ENCODE results near the gene FNDC1. TPM values are rescaled to one million over a fixed set of nuclear protein-coding genes. Genes with fewer than 3 reads are reported as not detected.
"Not testable (repeated sequence)": the region's sequence is repeated elsewhere in the genome, so short reads cannot be mapped to it uniquely, and the experiment has no call there.

FNDC1 gene
- total RNA-seq, 1 donor from 2014 or later: 102 TPM

DNA sequence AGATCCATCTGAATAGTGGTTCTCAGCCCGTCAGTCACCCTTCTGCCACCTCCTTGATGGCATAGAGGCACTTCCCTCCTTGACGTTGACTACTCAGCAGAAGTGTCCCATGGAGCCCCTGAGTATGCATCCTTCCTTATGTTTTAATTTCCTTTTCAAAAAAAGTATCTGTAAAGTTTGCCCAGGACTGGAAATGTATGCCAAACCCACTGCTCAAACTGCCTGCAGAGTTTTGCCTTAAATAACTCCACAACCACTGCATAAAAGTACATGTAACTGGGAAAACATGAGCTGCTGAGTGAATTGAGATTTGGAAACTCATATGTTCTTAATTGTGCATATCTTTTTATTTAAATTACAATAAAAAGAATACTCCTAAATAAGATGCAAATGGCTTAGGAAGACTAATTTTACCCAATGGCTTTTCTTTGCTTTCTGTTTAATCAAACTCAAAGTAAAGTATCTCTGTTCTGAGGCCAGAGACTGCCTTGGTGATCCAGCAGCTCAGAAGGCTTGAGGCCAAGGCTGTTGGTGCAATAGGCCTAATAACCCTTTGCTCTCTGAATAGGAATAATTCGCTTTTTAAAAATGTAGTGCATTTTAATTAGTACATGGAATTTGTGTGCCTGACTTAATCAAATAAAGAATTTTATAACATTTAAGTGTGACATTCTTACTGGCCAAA, 90.4 kb downstream of the FNDC1 start:
- DNase-seq: no peak

DNA sequence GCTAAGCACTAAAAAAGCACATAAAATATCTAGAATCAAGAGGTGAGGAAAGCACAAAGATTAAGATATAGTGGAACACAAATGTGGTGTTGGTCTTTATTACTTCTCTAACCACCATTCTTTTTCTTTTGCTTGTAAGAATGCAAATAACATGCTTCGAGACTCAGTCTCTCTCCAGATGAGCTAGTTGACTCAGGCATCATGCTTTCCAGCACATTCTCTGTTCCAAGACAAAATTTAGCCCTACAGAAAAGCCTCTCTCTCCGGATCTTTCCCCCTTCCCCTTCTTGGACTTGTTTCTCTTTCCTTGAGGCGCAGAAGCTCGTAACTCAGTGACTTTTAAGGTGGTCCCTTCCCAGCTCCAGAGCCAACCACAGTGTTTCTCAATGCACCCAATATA, 91.0 kb downstream of the FNDC1 start:
- DNase-seq: no peak

DNA sequence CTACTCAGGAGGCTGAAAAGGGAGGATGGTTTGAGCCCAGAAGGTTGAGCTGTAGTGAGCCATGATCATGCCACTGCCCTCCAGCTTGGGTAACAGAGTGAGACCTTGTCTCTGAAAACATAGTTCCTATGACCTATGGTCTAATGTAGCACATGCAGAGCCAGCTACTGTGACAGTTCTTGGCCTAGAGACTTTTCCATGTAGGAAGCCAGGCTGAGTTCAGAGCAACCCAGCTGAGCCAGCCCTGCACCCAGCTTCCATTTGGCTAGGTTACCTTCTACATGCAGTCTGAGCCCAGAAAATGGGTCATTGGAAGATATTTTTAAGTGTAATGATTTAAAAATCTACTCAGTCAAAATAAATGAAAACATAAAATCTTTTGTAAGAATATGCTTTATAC, 92.8 kb downstream of the FNDC1 start:
- DNase-seq: no peak

DNA sequence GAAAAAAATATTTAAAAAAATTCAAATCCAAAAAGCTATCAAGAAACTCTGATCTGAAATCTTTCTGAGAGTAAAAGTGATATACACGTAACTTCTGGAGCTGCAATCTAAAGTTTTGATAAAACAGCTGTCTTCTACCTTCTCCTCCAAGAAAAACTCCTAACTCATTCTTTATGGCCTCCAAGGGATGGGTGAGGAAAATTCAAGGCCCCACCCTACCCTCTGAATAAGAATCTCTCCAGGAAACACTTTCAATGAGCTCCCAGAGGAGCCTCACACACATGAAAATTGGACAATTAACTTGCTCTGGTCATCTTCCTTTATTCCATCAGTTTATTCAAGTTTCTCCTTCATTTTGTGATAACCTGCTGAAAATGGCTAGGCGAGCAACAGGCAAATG, 93.4 kb downstream of the FNDC1 start:
- DNase-seq: no peak

DNA sequence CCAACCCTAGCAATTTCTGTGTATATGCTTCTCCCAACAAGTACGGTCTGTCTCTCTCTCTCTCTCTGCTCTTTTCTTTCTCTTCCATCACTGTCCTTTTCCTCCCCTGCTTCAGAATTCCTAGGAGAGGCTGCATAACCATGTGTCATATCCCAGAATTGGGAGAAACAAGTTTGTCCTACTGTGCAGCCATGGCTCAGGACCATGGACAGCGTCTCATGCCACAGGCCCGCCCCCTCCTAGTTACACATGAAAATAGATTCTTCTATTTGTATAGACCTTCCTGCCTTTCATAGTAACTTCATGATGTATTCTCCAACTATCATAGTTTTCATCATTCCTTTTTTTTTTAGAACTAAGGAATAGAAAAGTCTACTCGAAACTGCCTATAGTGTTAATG, 98.0 kb downstream of the FNDC1 start:
- DNase-seq: peak; percentile 75

DNA sequence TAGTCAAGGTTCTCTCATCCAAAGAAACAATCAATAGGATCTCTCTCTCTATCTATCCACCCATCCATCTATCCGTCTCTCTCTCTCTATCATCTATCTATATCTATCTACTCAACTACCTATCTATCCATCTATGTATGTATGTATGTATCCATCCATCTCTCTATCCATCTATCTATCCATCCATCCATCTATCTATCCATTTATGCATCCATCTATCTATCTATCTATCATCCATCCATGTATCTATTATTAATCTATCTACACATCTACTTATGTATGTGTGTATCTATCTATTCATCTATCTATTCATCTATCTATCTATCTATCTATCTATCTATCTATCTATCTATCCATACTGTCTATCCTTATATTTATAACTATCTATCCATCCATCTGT, 99.3 kb downstream of the FNDC1 start:
- no peak for DNase-seq

DNA sequence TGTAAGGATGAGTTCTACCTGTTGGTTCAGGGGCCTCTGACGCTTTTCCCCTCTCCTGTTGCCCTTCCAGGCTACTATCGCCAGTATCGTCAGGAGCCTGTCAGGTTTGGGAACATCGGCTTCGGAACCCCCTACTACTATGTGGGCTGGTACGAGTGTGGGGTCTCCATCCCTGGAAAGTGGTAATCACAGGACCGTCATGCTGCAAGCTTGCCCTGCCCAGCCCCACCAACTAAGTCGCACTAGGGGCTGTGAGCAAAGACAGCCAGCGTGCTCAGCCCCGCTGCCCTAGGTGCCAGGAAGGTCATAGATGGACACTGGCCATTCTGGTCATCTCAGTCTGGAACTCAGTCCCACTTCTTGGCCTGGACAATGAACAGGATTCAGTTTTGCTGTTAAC, 102.1 kb downstream of the FNDC1 start:
- no peak for DNase-seq

DNA sequence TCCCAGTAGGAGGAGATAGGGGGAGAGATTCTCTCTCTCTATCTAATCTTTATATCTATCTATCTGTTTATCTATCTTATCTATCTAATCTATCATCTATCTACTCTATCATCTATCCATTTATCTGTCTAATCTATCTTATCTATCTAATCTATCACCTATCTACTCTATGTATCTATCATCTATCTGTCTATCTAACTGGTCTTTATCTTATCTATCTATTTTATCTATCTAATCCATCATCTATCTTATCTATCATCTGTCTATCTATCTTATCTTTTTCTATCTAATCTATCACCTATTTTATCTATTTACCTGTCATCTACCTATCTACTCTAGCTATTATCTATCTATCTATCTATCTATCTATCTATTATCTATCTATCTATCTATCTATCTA, 109.4 kb downstream of the FNDC1 start:
- no peak for DNase-seq

DNA sequence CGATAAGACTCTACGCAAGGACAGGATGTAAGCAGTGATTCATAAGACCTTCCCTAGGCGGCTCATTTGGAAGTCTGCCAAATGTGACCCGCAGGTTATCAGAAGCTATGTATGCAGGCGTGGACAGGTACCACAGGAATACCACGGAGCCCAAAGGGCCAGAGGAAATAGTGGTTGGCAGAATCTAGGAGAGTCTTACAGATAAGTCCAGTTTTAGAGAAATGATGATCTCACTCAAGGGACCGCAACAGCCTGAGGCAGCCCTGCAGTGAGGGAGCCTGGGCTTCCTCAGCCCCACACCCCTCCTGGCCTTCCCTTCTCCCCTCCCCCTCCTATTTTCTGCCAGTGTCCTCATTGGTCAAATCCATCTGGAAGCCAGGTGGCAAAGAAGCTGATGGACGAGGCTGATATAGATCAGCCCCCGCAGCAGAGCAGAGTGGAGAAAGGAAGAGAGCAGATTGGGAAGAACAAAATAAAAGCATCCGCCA, 110.6 kb downstream of the FNDC1 start:
- no peak for DNase-seq

DNA sequence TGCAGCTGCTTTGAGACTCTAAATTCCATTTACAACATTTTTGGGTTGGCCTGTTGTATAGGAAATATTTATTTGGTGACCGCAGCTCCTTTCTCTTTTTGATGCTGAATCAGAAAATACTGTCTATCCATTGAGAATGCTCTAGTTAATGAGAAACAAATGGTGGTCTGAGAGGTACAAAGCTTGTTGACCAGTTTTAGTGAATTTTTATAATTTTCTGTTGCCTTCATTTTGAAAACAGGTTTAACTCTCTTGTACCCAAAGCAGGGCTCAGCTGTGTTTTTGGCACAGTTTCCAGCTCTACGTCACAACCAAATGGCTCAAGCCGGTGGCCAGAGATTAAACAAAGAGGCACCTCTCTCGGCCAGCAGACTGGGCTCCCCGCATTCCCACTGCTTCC, 113.2 kb downstream of the FNDC1 start:
- DNase-seq: peak; percentile 46

DNA sequence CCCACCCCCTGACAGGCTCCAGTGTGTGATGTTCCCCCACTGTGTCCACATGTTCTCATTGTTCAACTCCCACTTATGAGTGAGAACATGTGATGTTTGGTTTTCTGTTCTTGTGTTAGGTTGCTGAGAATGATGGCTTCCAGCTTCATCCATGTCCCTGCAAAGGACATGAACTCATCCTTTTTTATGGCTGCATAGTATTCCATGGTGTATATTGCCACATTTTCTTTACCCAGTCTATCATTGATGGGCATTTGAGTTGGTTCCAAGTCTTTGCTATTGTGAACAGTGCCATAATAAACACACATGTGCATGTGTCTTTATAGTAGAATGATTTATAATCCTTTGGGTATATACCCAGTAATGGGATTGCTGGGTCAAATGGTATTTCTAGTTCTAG, 115.5 kb downstream of the FNDC1 start:
- not testable (repeated sequence) for DNase-seq

DNA sequence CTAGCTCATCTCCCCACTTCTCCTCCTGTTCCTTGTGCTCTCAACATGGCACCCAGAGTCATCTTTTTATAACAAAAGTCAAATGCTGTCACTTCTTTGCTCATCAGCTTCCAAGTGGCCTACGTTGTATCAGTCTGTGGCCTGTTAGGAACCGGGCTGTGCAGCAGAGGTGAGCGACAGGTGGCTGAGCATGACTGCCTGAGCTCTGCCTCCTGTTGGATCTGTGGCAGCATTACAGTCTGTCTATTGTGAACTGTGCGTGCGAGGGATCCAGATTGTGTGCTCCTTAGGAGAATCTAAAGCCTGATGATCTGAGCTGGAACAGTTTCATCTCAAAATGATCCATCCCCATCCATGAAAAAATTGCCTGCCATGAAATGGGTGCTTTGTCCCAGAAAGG, 129.6 kb downstream of the FNDC1 start:
- no peak for DNase-seq

DNA sequence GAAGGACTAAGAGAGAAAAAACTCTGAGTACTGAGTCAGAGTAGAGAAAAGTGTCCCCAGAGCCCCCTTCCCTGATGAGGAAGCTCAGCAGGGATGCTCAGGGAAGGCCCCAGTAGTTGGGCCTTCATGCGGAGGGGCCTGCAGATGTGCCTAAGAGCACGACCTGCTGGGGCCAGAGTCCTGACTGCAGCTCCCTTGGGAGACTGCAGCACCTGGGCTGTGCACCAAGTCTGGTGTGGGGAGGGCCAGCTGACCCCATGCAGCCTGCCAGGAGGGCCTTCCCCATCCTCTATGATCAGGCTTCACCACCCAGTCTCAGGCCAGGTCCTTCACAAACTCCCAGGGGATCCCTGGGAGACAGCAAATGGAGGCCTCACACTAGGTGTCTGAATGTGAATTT, 130.4 kb downstream of the FNDC1 start:
- DNase-seq: no peak

DNA sequence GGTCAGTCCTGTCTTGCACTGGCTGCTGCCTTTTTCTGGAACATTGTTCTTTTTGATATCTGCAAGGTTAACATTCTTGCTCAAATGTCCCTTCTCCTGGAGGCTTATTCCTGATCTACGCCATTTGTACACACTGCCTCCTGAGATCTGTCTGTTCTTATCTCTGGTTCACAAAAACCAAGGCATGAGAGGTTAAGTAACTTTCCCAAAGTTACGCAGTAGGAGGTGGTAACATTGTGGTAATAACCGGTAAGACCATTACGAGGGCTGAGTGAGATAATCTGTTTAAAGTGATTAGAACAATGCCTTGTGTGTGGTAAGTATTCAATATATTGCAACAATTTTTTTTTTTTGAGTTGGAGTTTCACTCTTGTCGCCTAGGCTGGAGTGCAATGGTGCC, 132.1 kb downstream of the FNDC1 start:
- no peak for DNase-seq

DNA sequence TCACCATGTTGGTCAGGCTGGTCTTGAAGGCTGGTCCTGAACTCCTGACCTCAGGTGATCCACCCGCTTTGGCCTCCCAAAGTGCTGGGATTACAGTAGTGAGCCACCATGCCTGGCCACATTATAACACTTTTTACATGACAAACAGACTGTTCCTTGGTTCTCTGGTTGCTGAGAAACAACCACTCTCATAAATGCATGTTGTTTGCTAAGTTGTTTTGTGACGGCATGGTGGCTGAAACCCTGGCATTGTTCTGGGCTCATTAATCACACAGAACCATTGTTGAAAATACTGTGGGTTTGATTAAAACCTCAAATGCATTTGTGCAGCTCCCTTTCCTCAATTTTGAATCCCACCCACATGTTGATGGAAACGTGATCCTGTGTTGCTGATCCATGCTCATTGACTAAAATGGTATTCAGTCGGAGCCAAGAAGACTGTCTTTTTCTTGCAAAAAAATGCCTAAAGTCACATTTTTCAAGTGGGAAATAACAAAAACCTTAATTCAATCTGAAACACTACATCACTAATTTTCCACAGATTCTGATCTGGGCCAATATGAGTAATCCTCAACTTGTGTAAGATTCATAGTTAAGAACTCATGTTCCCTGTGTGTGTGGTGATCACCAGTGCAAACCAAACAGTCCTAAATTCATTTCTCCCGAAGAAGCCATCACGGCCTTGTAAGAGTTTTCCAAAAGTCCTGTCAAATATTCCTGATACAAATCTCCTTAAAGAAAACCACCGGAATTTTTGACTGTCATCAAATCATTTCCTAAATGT, 132.8 kb downstream of the FNDC1 start:
- DNase-seq: no peak

DNA sequence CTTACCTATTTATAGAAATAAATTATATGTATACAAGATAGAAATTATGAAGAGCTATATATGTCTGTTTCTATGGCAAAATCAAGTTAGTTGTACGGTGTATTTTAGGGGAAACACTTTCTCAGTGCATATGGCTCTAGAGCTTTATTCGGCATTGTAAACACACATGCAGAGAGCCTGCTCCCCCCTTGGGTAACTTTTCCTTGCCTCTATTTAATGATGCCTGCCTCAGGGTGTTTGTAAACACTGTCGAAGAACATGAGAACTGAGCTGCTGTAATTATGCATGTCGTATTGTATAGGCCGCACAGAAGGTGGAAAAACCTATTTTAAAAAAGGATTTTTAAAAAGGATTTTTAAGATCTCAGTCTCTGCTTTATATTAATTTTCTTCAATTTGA, 133.4 kb downstream of the FNDC1 start:
- DNase-seq: no peak

DNA sequence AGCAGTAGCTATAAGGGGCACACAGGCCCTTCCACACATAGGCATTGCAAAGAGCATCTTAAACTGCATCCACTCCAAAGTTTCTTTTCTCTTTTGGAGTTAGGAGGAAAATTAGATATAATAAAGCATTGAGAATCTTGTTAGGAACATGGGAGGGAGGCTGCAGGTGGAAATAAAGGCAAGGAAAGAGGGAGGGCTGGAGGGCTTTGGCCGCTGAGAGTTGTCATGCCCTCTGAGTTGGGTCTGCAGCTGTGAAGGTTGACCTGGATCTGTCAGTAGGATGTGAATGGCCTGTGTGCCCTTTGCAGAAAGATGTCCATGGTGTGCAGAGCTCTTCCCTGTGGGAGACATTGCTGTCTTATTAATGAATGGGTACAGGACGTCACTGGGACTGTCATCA, 134.0 kb downstream of the FNDC1 start:
- DNase-seq: no peak

DNA sequence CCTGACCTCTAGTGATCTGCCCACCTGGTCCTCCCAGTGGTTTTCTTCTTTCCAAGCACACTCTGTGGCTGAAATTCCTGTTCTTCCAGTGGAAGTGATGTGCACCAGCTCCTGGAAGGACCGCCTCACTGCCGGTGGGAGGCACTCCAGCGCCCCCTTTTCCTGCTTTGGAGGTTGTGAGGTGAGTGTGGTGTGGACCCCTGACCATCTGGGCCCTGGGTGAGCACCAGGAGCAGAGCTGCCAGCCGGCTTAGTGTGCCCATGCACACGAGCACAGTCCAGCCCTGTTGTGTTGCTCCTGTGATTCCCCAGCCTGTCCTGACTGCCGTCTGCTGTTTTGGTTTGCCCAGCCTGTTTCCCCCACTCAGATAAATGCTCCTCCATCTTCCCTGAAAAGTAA, 134.6 kb downstream of the FNDC1 start:
- DNase-seq: no peak

DNA sequence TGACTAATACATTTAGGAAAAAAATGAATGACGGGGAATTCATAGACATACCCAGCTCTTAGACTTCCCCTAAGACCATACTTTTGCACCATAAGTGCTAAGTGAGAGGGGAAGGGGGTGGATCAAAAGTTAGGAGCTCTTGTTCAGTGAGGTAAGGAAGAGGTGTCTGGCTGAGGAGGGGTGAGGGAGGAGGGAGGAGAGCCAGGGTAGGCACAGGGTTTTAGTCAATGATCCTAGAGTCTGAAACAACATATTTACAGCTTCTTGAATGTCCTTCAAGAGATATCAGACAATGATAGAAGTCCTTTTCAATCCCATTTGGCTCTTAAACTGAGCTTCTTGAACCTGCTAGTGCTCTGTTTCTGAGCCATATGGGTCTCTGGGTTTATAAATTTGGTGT, 135.4 kb downstream of the FNDC1 start:
- DNase-seq: no peak

DNA sequence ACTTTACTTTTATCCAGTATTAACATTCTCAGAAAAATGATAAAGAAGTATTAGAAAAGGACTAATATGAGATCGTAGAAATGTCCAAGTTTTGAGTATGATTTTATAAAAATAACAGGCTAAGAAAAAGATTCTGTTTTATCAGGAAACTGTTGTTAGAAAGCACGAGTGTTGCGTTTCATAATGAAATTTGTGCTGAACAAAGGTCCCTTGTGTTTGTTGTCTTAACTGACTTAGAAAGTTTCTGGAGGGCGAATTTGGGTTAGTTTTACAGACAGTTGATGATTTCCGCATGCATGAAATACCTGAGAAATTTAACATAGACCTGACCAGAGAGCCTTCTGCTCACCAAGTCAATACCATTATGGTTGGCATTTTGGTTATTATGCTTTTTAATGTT, 136.0 kb downstream of the FNDC1 start:
- DNase-seq: no peak

DNA sequence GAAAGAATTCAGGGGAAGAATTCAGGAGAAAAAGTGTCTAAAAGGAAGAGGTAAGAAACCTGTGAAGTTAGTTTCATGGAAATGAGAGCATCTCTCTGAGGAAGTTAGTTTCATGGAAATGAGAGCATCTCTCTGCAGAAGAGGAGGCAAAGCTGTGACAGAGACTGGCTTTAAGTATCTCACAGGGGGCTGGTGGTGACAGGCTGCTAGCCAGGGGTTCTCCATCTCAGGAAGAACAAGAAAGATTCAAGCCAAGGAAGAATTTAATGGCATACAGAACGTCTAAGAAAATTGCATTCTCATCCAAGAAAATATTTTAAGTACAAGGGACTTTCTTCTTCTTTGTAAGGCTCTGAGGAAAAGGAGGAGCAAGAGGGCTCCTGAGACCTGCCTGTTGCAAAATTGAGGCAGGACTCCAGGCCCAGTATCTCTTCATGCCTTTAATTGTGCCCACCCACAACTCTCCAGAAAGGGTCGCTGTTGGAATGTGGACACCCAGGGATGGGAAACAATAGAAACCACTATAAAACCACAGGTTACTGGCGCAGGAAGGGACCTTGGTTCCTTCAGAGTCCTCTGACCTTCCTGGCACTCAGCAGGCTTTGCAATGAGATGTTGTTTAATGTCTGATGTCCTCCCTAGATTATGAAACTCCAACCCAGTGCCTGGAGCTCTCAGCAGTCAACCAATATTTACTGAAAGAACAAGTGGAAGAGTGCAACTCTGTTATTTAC, 136.8 kb downstream of the FNDC1 start:
- DNase-seq: peak; percentile 10

DNA sequence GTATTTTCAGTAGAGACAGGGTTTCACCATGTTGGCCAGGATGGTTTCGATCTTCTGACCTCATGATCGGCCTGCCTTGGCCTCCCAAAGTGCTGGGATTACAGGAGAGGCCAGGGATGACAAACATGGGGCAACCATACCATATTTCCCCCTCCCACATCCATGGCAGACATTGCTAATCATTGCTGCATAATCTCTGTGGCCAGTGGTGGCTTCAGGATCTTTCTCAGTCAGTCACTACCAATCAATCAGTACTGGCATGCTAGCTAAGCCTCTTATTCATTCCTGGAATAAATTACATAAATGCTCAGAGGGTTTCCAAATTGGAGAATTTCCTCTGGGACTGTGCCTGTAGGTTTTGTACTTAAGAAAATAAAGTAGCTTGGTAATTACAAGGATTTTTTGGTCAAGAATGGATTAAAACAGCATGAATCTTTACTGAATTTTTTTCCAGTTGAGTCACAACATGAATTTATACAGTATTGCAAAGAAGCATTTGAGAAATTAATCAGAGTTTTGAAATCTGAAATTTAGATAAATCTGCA, 138.1 kb downstream of the FNDC1 start:
- no peak for DNase-seq

DNA sequence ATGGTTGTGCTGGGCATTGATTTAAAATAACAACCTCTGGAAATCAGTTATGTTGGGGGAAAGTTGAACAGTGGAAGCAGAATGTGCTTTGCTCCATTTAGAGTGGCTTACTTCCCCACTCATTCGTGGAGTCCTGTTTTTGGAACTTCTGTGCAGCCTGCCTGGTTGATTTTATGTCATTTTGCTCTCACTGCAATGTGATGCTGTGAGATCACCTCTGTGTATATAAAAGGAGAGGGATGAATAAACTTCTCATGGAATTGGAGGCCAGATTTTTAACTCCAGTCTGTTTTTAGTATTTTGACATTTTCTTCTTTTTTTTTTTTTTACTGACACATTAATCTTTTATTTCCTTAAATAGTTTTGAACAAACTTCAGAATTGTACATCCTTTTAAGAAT, 139.0 kb downstream of the FNDC1 start:
- peak; percentile 25 for DNase-seq

Measured in tongue (tissue), 2 donors.